GM23338 (cell line): Measurements from ENCODE around the gene SHC4.

Source experiments
- CTCF ChIP-seq, 2 experiments: fragments of 200-600 bp in 1 of 2; sonication (generic) in 1 of 2; conservative IDR thresholded peaks; 2 replicates each; pipeline versions ENCODE4 v1.5.1 to v1.6.1; 2016 to 2017; ENCODE audit warnings: antibody characterized with exemption in 2 of 2, low read depth in 2 of 2, mild to moderate bottlenecking in 2 of 2, moderate library complexity in 1 of 2
- EZH2 ChIP-seq: fragments of 200-600 bp; sonication (generic); IDR thresholded peaks from one replicate; pipeline ENCODE4 v1.8.0; 2017; ENCODE audit warnings: antibody characterized with exemption, mild to moderate bottlenecking, low read depth; ENCODE audit not compliant: unreplicated experiment
- POLR2AphosphoS5 ChIP-seq: IDR thresholded peaks from 2 replicates; pipeline ENCODE4 v1.6.1; 2016; ENCODE audit warnings: antibody characterized with exemption, low read depth
- REST ChIP-seq: IDR thresholded peaks from one replicate; pipeline ENCODE4 v1.6.1; 2018; ENCODE audit warnings: antibody characterized with exemption; ENCODE audit not compliant: unreplicated experiment

- TF ChIP-seq CTCF (conservative IDR thresholded peaks at IDR 0.05; ENCODE audit: low read depth in 2 of 2) (no peak), EZH2 (no peak), POLR2AphosphoS5 (no peak), REST (no peak)
These were observed 23.4 kb upstream of the SHC4 start for GRCh38 chr15:48987142-48987541.
